Endometrium (tissue), 2 donors: ENCODE data around the gene VPS9D1.

ENCODE experiments used
- FAIRE-seq: peaks from 2 replicates; lab custom pipeline; 2012; peaks lifted over from hg19 to GRCh38; lab: Jason Lieb, UNC
- donor health status: control.
- donor health status: control.

VPS9D1 gene

GRCh38 chr16:89732142-89732917 lies 11.6 kb upstream of the VPS9D1 start:
- no peak for FAIRE-seq

- FAIRE-seq = no peak
These were observed 10.0 kb upstream of the VPS9D1 start for GRCh38 chr16:89730610-89731234.

- no peak for FAIRE-seq
These were observed 9.3 kb upstream of the VPS9D1 start for GRCh38 chr16:89729863-89730593.

GRCh38 chr16:89729293-89729692 lies 8.6 kb upstream of the VPS9D1 start:
- FAIRE-seq = no peak

- FAIRE-seq = no peak
These were observed 6.9 kb upstream of the VPS9D1 start for GRCh38 chr16:89727406-89728120.

- no peak for FAIRE-seq
These were observed 2.9 kb upstream of the VPS9D1 start for GRCh38 chr16:89723279-89724250.

GRCh38 chr16:89722392-89723278 lies 1.9 kb upstream of the VPS9D1 start:
- no peak for FAIRE-seq

- FAIRE-seq = no peak
These were observed 1.1 kb upstream of the VPS9D1 start for GRCh38 chr16:89721546-89722391.

GRCh38 chr16:89720551-89720812 lies 216 bp downstream of the VPS9D1 start:
- FAIRE-seq = no peak

GRCh38 chr16:89717688-89718505 lies 2.8 kb downstream of the VPS9D1 start:
- FAIRE-seq = no peak

- no peak for FAIRE-seq
These were observed 3.6 kb downstream of the VPS9D1 start for GRCh38 chr16:89716916-89717687.

GRCh38 chr16:89716493-89716892 lies 4.2 kb downstream of the VPS9D1 start:
- no peak for FAIRE-seq

GRCh38 chr16:89712274-89712781 lies 8.4 kb downstream of the VPS9D1 start:
- FAIRE-seq = no peak

GRCh38 chr16:89711601-89712273 lies 9.0 kb downstream of the VPS9D1 start:
- no peak for FAIRE-seq

GRCh38 chr16:89710709-89711564 lies 9.8 kb downstream of the VPS9D1 start:
- FAIRE-seq = no peak
